ENCODE measurements around the gene MASP1.

Gene MASP1

GRCh38 chr3:187186801-187187421 is 104.6 kb downstream of the MASP1 start:
- no peak for DNase-seq (ENCODE audit: low spot score)

GRCh38 chr3:187186375-187186774 is 105.2 kb downstream of the MASP1 start:
- no peak for DNase-seq (ENCODE audit: low spot score)

- no peak for DNase-seq (ENCODE audit: low spot score)
Observed at GRCh38 chr3:187185759-187186158, 105.8 kb downstream of the MASP1 start.

All from kidney capillary endothelial cell (primary cell).